ENCODE results near the gene MAN1B1.

- TF ChIP-seq JUND (IDR thresholded peaks at IDR 0.05): no peak
- TF ChIP-seq CTCF (IDR thresholded peaks at IDR 0.05; ENCODE audit: low read depth, low read length, missing input control): no peak
These were observed 36.2 kb upstream of the MAN1B1 start for GRCh38 chr9:137050570-137050969.
